ENCODE data around the gene TMEM132C. TPM values are rescaled to one million over a fixed set of nuclear protein-coding genes. Genes with fewer than 3 reads are reported as not detected.

Gene TMEM132C
- total and polyA plus RNA-seq, 2 of the 8 experiments (the other 6 are each of a cell fraction or from before 2014, with no cell fraction given) = 0.23 to 0.76 TPM

DNA sequence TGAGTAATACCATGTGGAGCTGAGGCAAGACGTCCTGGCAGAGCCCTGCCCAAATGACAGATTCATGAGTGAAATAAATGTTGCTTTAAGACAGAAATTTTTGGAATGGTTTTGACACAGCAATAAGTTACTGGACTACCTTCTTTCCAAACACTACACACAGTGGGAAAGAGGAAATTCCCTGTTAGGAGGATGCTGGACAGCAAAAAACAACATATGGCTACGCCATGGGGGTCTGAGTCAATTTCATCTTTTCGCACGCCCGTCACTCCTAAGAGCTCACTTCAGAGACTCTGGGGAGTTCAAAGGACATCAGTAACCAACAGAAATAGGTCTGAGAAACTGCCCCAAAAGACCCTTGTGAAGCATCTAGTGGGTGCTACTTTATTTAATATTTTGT, 55.4 kb downstream of the TMEM132C start (continued):
- no peak for TF ChIP-seq CHD7 (IDR thresholded peaks at IDR 0.05; ENCODE audit: insufficient replicate concordance, low read length)
- TF ChIP-seq BCL11A (IDR thresholded peaks at IDR 0.05; ENCODE audit: low read depth in 2 of 2, low read length in 2 of 2) = no peak
